ENCODE data around the gene MAST4. TPM values are rescaled to one million over a fixed set of nuclear protein-coding genes. Genes with fewer than 3 reads are reported as not detected.

MAST4 gene
- total and polyA plus RNA-seq, 2 donors (not counting 1 experiment from before 2014, with no cell fraction given) = 7.0 to 15.2 TPM

DNA sequence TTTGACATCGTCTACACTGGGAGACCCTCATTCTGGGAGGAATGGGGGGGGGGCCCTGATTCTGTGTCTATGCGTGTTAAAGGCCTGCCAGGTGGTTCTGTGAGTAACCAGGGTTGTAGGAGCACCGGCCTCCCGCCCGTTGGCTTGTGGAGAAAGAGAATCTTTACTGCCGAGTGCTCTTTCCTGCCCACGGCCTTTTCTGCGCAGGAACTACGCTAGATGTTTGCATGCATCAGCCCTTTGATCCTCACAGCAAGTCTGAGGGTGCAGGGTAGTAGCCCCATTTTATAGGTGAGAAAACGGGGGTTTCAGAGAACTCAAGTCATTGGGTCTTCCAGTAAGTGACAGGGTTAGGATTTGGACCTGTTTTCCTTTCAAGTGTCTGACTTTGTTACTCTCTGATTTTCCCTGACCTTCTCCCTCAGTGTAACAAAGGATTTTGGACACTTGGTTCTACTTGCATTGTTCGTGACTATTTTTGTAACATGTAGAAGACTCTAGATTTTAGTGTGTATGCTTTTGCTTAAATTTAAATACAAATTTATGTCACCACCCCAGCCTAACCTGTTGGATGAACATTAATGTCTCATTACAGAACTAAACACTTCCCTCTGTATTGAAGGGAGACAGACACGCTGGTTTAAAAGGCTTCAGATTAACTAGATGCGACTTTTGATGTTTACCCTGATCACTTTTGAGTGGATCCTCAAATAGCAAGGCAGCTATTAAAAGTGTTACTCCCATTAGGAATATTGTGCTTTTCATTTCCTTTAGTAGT is 22.0 kb downstream of the MAST4 start:
- peaks cover 2% of the 10 kb centered on the region for H3K27me3 ChIP-seq (ENCODE audit: control insufficient read depth, insufficient read depth, low read length)
- H3K4me1 ChIP-seq (ENCODE audit: control insufficient read depth, extremely low read depth, insufficient read depth, low read length) = no peaks in the 10 kb centered on the region
- H3K36me3 ChIP-seq (ENCODE audit: control insufficient read depth, insufficient read depth, low read length) = no peaks in the 10 kb centered on the region
- H3K79me2 ChIP-seq (ENCODE audit: control insufficient read depth, insufficient read depth, low read length) = no peaks in the 10 kb centered on the region
- no peak overlapping the region for H3K4me3 ChIP-seq (replicated peaks in 1 of 4; ENCODE audit: control extremely low read depth in 1 of 4, insufficient read depth in 1 of 4, low read depth in 3 of 4, low read length in 4 of 4)
- H3K27ac ChIP-seq (ENCODE audit: insufficient read depth, low read length) = no peak overlapping the region
- TF ChIP-seq EZH2 (IDR thresholded peaks at IDR 0.05; ENCODE audit: low read length, missing control alignments) (no peak), CTCF (conservative IDR thresholded peaks at IDR 0.05 in 1 of 2, IDR thresholded peaks at IDR 0.05 in 1 of 2; ENCODE audit: low read depth in 1 of 2, low read length in 2 of 2) (no peak)
- no peaks in the 10 kb centered on the region for H4K20me1 ChIP-seq (ENCODE audit: control insufficient read depth, extremely low read depth, insufficient read depth, low read length)
- H3K9ac ChIP-seq (ENCODE audit: insufficient read depth, low read length) = no peak overlapping the region
- H2AFZ ChIP-seq (ENCODE audit: low read length) = no peak overlapping the region
- no peak for DNase-seq (ENCODE audit: low read depth in 2 of 2)
- no peaks in the 10 kb centered on the region for H3K9me3 ChIP-seq (ENCODE audit: control insufficient read depth, insufficient read depth, low read depth, low read length)
- H3K4me2 ChIP-seq (ENCODE audit: extremely low read depth, insufficient read depth, low read length) = no peak overlapping the region

DNA sequence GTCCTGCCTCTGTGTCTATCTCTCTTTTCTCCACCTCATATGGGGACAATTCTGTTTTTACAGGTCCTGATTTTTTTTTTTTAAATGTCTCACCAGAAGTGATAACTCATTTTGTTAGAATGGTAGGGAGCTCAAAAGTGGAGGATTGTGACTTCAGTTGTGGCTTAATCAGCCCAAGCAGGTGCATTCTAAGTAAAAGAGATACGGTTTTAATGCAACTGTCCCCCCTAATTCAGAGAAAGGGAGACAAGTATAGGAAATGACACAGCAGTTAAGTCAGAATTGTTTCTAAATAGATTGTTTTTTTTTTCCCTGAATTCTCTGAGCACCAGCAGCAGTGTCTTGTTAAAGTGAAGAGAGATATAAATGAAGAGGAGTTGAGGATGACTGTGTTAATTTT is 24.5 kb downstream of the MAST4 start:
- H4K20me1 ChIP-seq (ENCODE audit: control insufficient read depth, extremely low read depth, insufficient read depth, low read length) = no peaks in the 10 kb centered on the region
- no peaks in the 10 kb centered on the region for H3K36me3 ChIP-seq (ENCODE audit: control insufficient read depth, insufficient read depth, low read length)
- peaks cover 2% of the 10 kb centered on the region for H3K27me3 ChIP-seq (ENCODE audit: control insufficient read depth, insufficient read depth, low read length)
- H3K4me1 ChIP-seq (ENCODE audit: control insufficient read depth, extremely low read depth, insufficient read depth, low read length) = no peaks in the 10 kb centered on the region
- no peak for DNase-seq (ENCODE audit: low read depth in 2 of 2)
- no peak overlapping the region for H3K27ac ChIP-seq (ENCODE audit: insufficient read depth, low read length)
- H3K4me3 ChIP-seq (replicated peaks in 1 of 4; ENCODE audit: control extremely low read depth in 1 of 4, insufficient read depth in 1 of 4, low read depth in 3 of 4, low read length in 4 of 4) = no peak overlapping the region
- no peak overlapping the region for H3K9ac ChIP-seq (ENCODE audit: insufficient read depth, low read length)
- no peak overlapping the region for H3K4me2 ChIP-seq (ENCODE audit: extremely low read depth, insufficient read depth, low read length)
- no peaks in the 10 kb centered on the region for H3K9me3 ChIP-seq (ENCODE audit: control insufficient read depth, insufficient read depth, low read depth, low read length)
- no peaks in the 10 kb centered on the region for H3K79me2 ChIP-seq (ENCODE audit: control insufficient read depth, insufficient read depth, low read length)
- TF ChIP-seq CTCF (conservative IDR thresholded peaks at IDR 0.05 in 1 of 2, IDR thresholded peaks at IDR 0.05 in 1 of 2; ENCODE audit: low read depth in 1 of 2, low read length in 2 of 2) (no peak), EZH2 (IDR thresholded peaks at IDR 0.05; ENCODE audit: low read length, missing control alignments) (no peak)
- no peak overlapping the region for H2AFZ ChIP-seq (ENCODE audit: low read length)

GRCh38 chr5:66621146-66621545 is 25.0 kb downstream of the MAST4 start:
- Histone ChIP-seq H3K27me3 (ENCODE audit: control insufficient read depth, insufficient read depth, low read length) (peaks cover 2% of the 10 kb centered on the region), H3K36me3 (ENCODE audit: control insufficient read depth, insufficient read depth, low read length) (no peaks in the 10 kb centered on the region), H3K9me3 (ENCODE audit: control insufficient read depth, insufficient read depth, low read depth, low read length) (no peaks in the 10 kb centered on the region), H2AFZ (ENCODE audit: low read length) (no peak overlapping the region), H3K79me2 (ENCODE audit: control insufficient read depth, insufficient read depth, low read length) (no peaks in the 10 kb centered on the region), H3K9ac (ENCODE audit: insufficient read depth, low read length) (no peak overlapping the region), H3K4me3 (replicated peaks in 1 of 4; ENCODE audit: control extremely low read depth in 1 of 4, insufficient read depth in 1 of 4, low read depth in 3 of 4, low read length in 4 of 4) (no peak overlapping the region), H4K20me1 (ENCODE audit: control insufficient read depth, extremely low read depth, insufficient read depth, low read length) (no peaks in the 10 kb centered on the region), H3K4me2 (ENCODE audit: extremely low read depth, insufficient read depth, low read length) (no peak overlapping the region), H3K4me1 (ENCODE audit: control insufficient read depth, extremely low read depth, insufficient read depth, low read length) (no peaks in the 10 kb centered on the region), H3K27ac (ENCODE audit: insufficient read depth, low read length) (no peak overlapping the region)
- TF ChIP-seq EZH2 (IDR thresholded peaks at IDR 0.05; ENCODE audit: low read length, missing control alignments) (no peak), CTCF (conservative IDR thresholded peaks at IDR 0.05 in 1 of 2, IDR thresholded peaks at IDR 0.05 in 1 of 2; ENCODE audit: low read depth in 1 of 2, low read length in 2 of 2) (no peak)
- peak in 1 of 2 donors; percentile 63 for DNase-seq (ENCODE audit: low read depth in 2 of 2)

Measured in fibroblast of lung (primary cell).